ENCODE results near the gene USP20. TPM values are rescaled to one million over a fixed set of nuclear protein-coding genes. Genes with fewer than 3 reads are reported as not detected.
A peak's percentile ranks its signal among the peaks of the same experiment; 100 is the strongest.
"Not testable (repeated sequence)": the region's sequence is repeated elsewhere in the genome, so short reads cannot be mapped to it uniquely, and the experiment has no call there.

The USP20 gene
- 10 to 100 TPM in 4 of 6 experiments, 1 to 10 TPM in 2; 7.5 to 14.0 (median 10.8) TPM for total RNA-seq
- long read RNA-seq, partial matches to known transcripts: 1 of 2 reads
- long read RNA-seq, other reads (novel, unspliced or antisense): 1 of 2 reads

GRCh38 chr9:129835128-129835859, at the start of gene USP20, which contains the start of gene C9orf78:
Gene USP20, plus strand, starts transcription at chr9:129835458. Its CDS starts 17,098 bp downstream, at chr9:129852556.
Gene C9orf78, minus strand, starts transcription at chr9:129835275. Its CDS starts 54 bp downstream, at chr9:129835221.
- Histone ChIP-seq H3K4me1 (peaks cover 0 to 18% (median 4%) of the 10 kb centered on the region in 4 donors), H3K36me3 (peaks cover 9 to 32% (median 16%) of the 10 kb centered on the region in 4 donors), H3K9me3 (no peaks in the 10 kb centered on the region), H3K27ac (peak within 1 kb of the TSS; percentile 45 to 83 (median 83)), H3K27me3 (no peaks in the 10 kb centered on the region), H3K4me3 (peak within 1 kb of the TSS; percentile 68 to 98 (median 98))
- WGBS (ENCODE audit: insufficient coverage, low coverage, low lambda C conversion rate, missing lambda C conversion rate): 0% methylated on average over 3 of the region's 81 CpGs
- intact Hi-C loops (cut with DNase I): no loop called here
- ATAC-seq: peak; percentile 98 to 99 (median 99)
- peak; percentile 97 to 98 (median 98) for DNase-seq
- TF ChIP-seq CTCF (IDR thresholded peaks at IDR 0.05) (peak in 2 of 4 donors; percentile 10 to 27), POLR2A (IDR thresholded peaks at IDR 0.05) (peak; percentile 90)

- Histone ChIP-seq H3K27ac (no peak overlapping the region), H3K27me3 (no peaks in the 10 kb centered on the region), H3K9me3 (no peaks in the 10 kb centered on the region), H3K4me1 (no peaks in the 10 kb centered on the region), H3K4me3 (no peak overlapping the region), H3K36me3 (no peaks in the 10 kb centered on the region)
- intact Hi-C loops (cut with DNase I): loop anchor here (5.0 to 10.0 kb wide), 2 partner anchors 49 to 141 kb away; partner anchors contain the start of gene ASB6 (in 2 of the 2)
- ATAC-seq (no peak), DNase-seq (no peak)
- no peak for TF ChIP-seq POLR2A (IDR thresholded peaks at IDR 0.05)
- TF ChIP-seq CTCF (IDR thresholded peaks at IDR 0.05): no peak
- 33% methylated on average over 1 of the region's 1 CpG for WGBS (ENCODE audit: insufficient coverage, low coverage, low lambda C conversion rate, missing lambda C conversion rate)
Observed at GRCh38 chr9:129785866-129786265, 49.4 kb upstream of the USP20 start.

GRCh38 chr9:129786481-129786880, 48.8 kb upstream of the USP20 start:
- Histone ChIP-seq H3K9me3 (no peaks in the 10 kb centered on the region), H3K27me3 (no peaks in the 10 kb centered on the region), H3K4me1 (no peaks in the 10 kb centered on the region), H3K4me3 (no peak overlapping the region), H3K27ac (no peak overlapping the region), H3K36me3 (no peaks in the 10 kb centered on the region)
- intact Hi-C loops (cut with DNase I): loop anchor here (5.0 to 10.0 kb wide), 2 partner anchors 49 to 142 kb away; partner anchors contain the start of gene ASB6 (in 2 of the 2)
- TF ChIP-seq POLR2A (IDR thresholded peaks at IDR 0.05) (no peak), CTCF (IDR thresholded peaks at IDR 0.05) (no peak)
- WGBS (ENCODE audit: insufficient coverage, low coverage, low lambda C conversion rate, missing lambda C conversion rate): 84% methylated on average over 6 of the region's 10 CpGs
- no peak for ATAC-seq
- DNase-seq: no peak

GRCh38 chr9:129794549-129794948, 40.7 kb upstream of the USP20 start:
- intact Hi-C loops (cut with DNase I): no loop called here
- Histone ChIP-seq H3K27me3 (no peaks in the 10 kb centered on the region), H3K27ac (no peak overlapping the region), H3K4me3 (no peak overlapping the region), H3K36me3 (no peaks in the 10 kb centered on the region), H3K9me3 (no peaks in the 10 kb centered on the region), H3K4me1 (no peaks in the 10 kb centered on the region)
- no peak for ATAC-seq
- TF ChIP-seq CTCF (IDR thresholded peaks at IDR 0.05) (no peak), POLR2A (IDR thresholded peaks at IDR 0.05) (no peak)
- no peak for DNase-seq
- WGBS (ENCODE audit: insufficient coverage, low coverage, low lambda C conversion rate, missing lambda C conversion rate): 74% methylated on average over 6 of the region's 8 CpGs

GRCh38 chr9:129796029-129796428, 39.2 kb upstream of the USP20 start:
- ATAC-seq: peak in 1 of 4 donors; percentile 12
- H3K4me1 ChIP-seq; H3K27me3 ChIP-seq; H3K36me3 ChIP-seq; DNase-seq; H3K9me3 ChIP-seq; H3K4me3 ChIP-seq; intact Hi-C loops (cut with DNase I); H3K27ac ChIP-seq: not testable (repeated sequence)
- WGBS (ENCODE audit: insufficient coverage, low coverage, low lambda C conversion rate, missing lambda C conversion rate): 75% methylated on average over 2 of the region's 2 CpGs
